Measurements from ENCODE around the gene CAMSAP3.
A peak's percentile ranks its signal among the peaks of the same experiment; 100 is the strongest.

CAMSAP3 gene

DNA sequence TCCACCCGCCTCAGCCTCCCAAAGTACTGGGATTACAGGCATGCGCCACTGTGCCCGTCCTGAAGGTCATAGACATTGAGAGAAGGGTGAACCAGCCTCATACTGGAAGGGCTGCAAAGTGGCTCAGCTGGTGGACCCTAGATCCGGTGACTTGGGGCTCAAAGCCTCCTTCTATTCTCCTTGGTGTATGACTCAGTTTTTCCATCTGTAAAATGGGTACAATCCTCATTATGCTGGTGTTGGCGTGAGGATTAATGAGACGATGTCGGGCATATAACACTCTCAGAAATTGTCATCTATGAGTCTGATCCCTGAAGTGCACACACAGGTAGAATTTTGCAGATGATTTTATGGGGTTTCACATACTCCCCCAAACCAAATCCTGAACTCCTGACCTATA, 5.8 kb upstream of the CAMSAP3 start:
- no peak for DNase-seq
- no peaks in the 10 kb centered on the region for H3K4me1 ChIP-seq
- no peaks in the 10 kb centered on the region for H3K9me3 ChIP-seq
- no peaks in the 10 kb centered on the region for H3K36me3 ChIP-seq
- no peak overlapping the region for H3K4me3 ChIP-seq (ENCODE audit: low read depth, low read length)
- no peak for TF ChIP-seq CTCF (IDR thresholded peaks at IDR 0.05; ENCODE audit: low read depth, low read length)
- H3K27me3 ChIP-seq: no peaks in the 10 kb centered on the region

DNA sequence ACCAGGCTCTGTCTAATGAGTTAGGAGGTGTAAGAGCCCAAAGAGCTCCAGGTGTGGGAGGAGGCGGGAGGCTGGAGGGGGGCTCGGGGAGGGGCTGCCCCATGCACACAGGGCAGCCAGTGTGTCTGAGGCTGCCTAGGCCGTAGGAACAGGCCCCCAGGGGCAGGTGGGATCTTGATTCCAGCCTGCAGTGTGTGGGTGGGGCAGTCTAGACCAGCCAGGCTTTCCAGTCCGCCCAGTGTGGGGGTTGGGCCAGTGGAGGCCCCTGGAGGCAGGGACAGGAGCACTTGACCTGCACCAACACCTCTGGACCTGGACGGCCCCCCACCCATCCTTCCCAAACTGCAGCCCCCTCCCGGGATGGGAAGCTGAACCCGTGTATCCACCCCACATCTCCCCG, 5.4 kb upstream of the CAMSAP3 start:
- no peaks in the 10 kb centered on the region for H3K36me3 ChIP-seq
- no peaks in the 10 kb centered on the region for H3K9me3 ChIP-seq
- TF ChIP-seq CTCF (IDR thresholded peaks at IDR 0.05; ENCODE audit: low read depth, low read length): no peak
- no peaks in the 10 kb centered on the region for H3K27me3 ChIP-seq
- H3K4me1 ChIP-seq: no peaks in the 10 kb centered on the region
- no peak for DNase-seq
- H3K4me3 ChIP-seq (ENCODE audit: low read depth, low read length): no peak overlapping the region

GRCh38 chr19:7596211-7596937, 711 bp downstream of the CAMSAP3 start:
- Histone ChIP-seq H3K27me3 (peaks cover 6% of the 10 kb centered on the region; the same call in 1 of the 2 replicates), H3K4me3 (ENCODE audit: low read depth, low read length) (peak overlapping the region; percentile 46), H3K36me3 (no peaks in the 10 kb centered on the region), H3K9me3 (no peaks in the 10 kb centered on the region), H3K4me1 (peaks cover 7% of the 10 kb centered on the region)
- DNase-seq: no peak
- TF ChIP-seq CTCF (IDR thresholded peaks at IDR 0.05; ENCODE audit: low read depth, low read length): no peak

- H3K27me3 ChIP-seq: peaks cover 6% of the 10 kb centered on the region; the same call in 1 of the 2 replicates
- no peaks in the 10 kb centered on the region for H3K9me3 ChIP-seq
- no peak overlapping the region for H3K4me3 ChIP-seq (ENCODE audit: low read depth, low read length)
- no peak for DNase-seq
- H3K4me1 ChIP-seq: peaks cover 7% of the 10 kb centered on the region
- TF ChIP-seq CTCF (IDR thresholded peaks at IDR 0.05; ENCODE audit: low read depth, low read length): no peak
- no peaks in the 10 kb centered on the region for H3K36me3 ChIP-seq
Measured at GRCh38 chr19:7597689-7598088, 2.0 kb downstream of the CAMSAP3 start.

DNA sequence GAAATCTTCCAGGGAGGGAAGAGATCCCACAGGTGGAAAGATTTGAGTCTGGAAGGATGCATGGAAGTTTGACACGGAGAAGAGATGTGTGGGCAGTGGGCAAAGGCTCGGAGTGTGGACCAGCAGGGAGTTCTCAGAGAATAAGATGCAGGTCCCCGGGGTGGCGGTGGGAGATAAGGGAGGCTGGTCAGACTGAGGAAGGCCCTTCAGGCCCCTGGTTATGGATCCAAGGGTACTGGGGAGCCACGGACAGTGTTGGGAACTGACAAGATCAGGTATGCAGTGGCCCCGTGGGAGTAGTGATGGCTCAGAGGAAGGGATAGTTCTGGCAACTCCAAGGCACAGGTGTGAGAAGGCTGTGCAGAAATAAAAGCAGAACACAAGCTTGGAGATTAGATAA, 2.5 kb downstream of the CAMSAP3 start:
- Histone ChIP-seq H3K4me1 (peaks cover 7% of the 10 kb centered on the region), H3K4me3 (ENCODE audit: low read depth, low read length) (no peak overlapping the region), H3K9me3 (no peaks in the 10 kb centered on the region), H3K36me3 (no peaks in the 10 kb centered on the region), H3K27me3 (peaks cover 6% of the 10 kb centered on the region; the same call in 1 of the 2 replicates)
- no peak for DNase-seq
- TF ChIP-seq CTCF (IDR thresholded peaks at IDR 0.05; ENCODE audit: low read depth, low read length): no peak

GRCh38 chr19:7600721-7601120, 5.1 kb downstream of the CAMSAP3 start:
- H3K9me3 ChIP-seq: no peaks in the 10 kb centered on the region
- H3K4me3 ChIP-seq (ENCODE audit: low read depth, low read length): no peak overlapping the region
- H3K36me3 ChIP-seq: no peaks in the 10 kb centered on the region
- TF ChIP-seq CTCF (IDR thresholded peaks at IDR 0.05; ENCODE audit: low read depth, low read length): no peak
- H3K27me3 ChIP-seq: peaks cover 6% of the 10 kb centered on the region; the same call in 1 of the 2 replicates
- H3K4me1 ChIP-seq: peaks cover 12% of the 10 kb centered on the region
- no peak for DNase-seq
